ENCODE measurements around the gene MAST2. TPM values are rescaled to one million over a fixed set of nuclear protein-coding genes. Genes with fewer than 3 reads are reported as not detected.
"Not testable (repeated sequence)": the region's sequence is repeated elsewhere in the genome, so short reads cannot be mapped to it uniquely, and the experiment has no call there.

Gene MAST2
- total RNA-seq, 1 experiment from 2014 or later = 11.1 TPM

- DNase-seq (ENCODE audit: extremely low read depth, low read depth) = no peak
Measured at GRCh38 chr1:45806129-45806528, 2.7 kb downstream of the MAST2 start.

DNA sequence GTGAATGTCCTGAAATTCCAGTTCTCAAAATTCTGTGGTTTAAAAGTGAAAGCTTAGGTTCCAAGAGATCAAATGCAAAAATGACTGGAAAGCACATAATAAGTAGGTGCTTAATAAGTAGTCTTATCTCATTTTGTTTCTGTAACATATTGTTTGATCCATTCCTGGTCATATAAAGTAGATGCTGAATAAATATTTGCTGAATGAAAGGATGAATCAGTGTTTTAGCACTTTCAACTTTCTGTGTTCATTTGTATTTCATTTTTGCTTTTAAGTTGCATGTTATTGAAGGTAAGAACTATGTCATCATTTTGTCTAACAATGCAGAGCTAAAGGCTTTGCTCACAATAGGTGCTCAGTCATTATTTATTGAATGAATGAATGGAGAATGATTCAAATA is 6.3 kb downstream of the MAST2 start:
- no peak for DNase-seq (ENCODE audit: extremely low read depth, low read depth)

GRCh38 chr1:45814776-45815175 is 11.4 kb downstream of the MAST2 start:
- DNase-seq (ENCODE audit: extremely low read depth, low read depth) = no peak

GRCh38 chr1:45815667-45816458 is 12.5 kb downstream of the MAST2 start:
- no peak for DNase-seq (ENCODE audit: extremely low read depth, low read depth)

DNA sequence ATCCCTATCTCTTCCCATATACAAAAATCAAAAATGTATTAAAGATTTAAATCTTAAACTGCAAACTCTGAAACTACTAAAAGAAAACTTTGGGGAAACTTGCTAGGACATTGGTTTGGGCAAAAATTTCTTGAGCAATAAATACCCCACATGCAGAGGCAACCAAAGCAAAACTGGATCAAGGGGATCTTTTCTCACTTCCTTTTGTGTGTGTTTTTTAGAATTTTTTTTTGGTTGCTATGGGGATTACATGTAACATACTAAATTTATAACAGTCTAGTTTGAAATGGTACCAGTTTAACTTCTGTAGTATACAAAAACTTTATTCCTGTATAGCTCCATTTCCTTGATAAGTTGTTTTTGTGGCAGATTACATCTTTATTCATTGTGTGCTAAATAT is 16.8 kb downstream of the MAST2 start:
- no peak for DNase-seq (ENCODE audit: extremely low read depth, low read depth)

- DNase-seq (ENCODE audit: extremely low read depth, low read depth) = no peak
Measured at GRCh38 chr1:45820788-45821187, 17.4 kb downstream of the MAST2 start.

GRCh38 chr1:45822644-45823043 is 19.2 kb downstream of the MAST2 start:
- DNase-seq (ENCODE audit: extremely low read depth, low read depth) = no peak

GRCh38 chr1:45824607-45825006 is 21.2 kb downstream of the MAST2 start:
- no peak for DNase-seq (ENCODE audit: extremely low read depth, low read depth)

DNA sequence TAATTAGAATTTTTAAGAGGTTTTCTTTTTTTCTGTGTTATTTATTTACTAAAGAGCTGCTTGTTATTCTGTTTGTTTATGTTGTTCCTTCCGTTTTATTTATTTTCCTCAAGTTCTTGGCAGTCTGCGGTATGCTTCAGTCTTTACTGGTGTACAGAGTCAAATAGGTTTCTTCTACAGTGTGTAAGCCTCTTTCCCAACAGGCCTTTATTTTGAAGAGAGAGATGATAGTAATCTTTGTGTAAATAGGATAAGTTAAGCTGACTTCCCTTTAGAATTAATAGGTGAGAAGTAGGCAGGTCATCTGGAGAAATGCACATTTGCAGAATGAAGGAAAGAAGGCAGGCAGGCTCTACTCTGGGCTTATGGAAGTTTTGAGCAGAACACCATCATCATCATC is 23.8 kb downstream of the MAST2 start:
- DNase-seq (ENCODE audit: extremely low read depth, low read depth) = no peak

- no peak for DNase-seq (ENCODE audit: extremely low read depth, low read depth)
Measured at GRCh38 chr1:45828841-45829240, 25.4 kb downstream of the MAST2 start.

DNA sequence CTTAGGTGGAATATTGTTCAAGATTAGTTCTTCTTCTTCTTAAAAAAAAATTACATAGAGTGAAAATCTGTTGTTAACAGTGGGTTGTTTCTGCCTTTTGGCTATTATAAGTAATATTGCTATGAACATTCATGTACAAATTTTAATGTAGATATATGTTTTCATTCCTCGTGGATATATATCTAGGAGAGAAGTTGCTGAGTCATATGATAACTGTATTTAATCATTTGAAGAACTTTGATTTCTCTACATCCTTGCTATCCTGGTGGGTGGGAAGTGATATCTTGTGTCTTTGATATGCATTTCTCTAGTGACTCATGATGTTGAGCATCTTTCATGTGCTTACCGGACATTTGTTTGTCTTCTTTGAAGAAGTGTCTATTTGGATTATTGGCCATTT is 29.9 kb downstream of the MAST2 start:
- no peak for DNase-seq (ENCODE audit: extremely low read depth, low read depth)

DNA sequence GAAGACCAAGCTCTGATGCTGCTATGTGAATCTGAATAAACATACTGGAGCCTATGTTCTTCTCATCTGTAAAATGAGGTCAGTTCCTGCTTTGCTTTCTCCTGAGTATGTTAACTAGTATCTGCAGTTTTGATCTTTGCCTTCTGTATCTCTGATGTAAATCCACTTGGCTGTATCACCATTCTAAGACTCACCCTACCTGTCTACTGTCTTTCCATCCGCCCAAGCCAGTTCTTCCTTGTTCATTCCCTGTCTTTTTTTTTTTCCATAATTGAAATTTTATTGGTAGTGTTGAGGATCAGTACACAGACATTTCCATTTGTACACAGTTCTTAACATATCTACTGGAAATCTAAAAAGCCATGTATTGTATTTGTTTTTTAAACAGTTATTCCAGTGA is 31.3 kb downstream of the MAST2 start:
- no peak for DNase-seq (ENCODE audit: extremely low read depth, low read depth)

GRCh38 chr1:45836451-45836850 is 33.0 kb downstream of the MAST2 start:
- no peak for DNase-seq (ENCODE audit: extremely low read depth, low read depth)

GRCh38 chr1:45836861-45837260 is 33.4 kb downstream of the MAST2 start:
- DNase-seq (ENCODE audit: extremely low read depth, low read depth) = not testable (repeated sequence)

DNA sequence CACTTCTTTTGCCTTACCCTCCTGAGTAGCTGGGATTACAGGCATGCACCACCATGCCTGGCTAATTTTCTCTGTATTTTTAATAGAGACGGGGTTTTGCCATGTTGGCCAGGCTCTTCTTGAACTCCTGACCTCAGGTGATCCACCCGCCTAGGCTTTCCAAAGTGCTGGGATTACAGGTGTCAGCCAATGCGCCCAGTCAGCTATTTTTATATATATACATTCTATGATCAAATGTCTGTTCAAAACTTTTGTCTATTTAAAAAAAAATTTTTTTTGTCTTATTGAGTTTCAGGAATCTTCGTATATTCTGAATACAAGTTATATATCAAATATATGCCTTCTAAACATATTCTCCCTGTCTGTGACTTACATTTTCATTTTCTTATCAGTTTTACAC is 34.9 kb downstream of the MAST2 start:
- DNase-seq (ENCODE audit: extremely low read depth, low read depth) = not testable (repeated sequence)

DNA sequence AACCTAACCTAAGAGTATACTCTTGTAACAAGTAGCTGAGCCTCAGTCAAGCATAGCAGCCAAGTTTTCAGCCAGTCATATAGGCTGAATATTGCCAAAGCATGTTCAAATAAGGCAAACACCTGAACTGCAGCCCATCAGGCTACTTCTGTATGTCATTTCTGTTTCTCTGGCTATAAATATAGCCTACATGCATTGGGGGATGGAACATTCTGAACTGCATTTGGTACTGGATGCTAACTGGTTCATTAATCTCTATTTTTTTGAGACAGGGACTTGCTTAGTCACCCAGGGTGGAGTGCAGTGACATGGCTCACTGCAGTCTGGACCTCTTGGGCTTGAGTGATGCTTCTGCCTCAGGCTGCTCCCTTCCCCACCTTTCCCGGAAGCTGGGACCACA is 37.3 kb downstream of the MAST2 start:
- DNase-seq (ENCODE audit: extremely low read depth, low read depth) = no peak

DNA sequence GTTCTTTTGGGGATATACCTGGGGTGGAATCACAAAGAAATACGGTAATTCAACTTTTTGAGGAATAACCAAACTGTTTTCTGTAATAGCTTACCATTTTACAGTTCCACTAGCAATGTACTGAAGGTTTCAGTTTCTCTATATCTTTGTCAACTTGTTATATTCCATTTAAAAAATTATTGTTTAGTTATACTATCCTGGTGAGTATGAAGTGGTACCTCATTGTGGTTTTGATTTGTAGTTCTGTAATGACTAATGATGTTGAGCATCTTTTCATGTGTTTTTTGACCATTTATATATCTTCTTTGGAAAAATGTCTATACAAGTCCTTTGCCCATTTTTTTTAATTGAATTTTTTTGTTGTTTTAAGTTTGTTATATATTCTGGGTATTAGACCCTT is 39.4 kb downstream of the MAST2 start:
- DNase-seq (ENCODE audit: extremely low read depth, low read depth) = no peak

DNA sequence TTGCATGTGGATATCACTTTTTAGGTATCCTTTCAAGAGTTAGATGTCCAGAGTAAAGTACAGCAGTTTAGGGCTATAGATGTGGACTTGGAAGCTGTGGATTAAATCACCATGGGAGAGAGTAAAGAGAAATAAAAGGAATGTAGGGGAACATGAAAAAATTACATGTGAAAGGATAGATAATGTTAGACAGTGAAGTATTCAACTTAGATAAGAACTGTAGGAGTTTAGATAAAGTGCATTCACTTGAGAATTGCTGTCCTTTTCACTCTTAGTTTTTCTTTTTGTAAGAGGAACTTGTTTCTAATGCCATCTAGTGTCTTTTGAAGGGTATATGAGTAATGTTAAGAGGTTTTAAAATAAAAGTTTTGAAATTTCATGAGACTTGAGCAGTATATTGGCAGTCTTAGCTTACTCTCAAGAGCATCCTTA is 40.1 kb downstream of the MAST2 start:
- DNase-seq (ENCODE audit: extremely low read depth, low read depth) = no peak

DNA sequence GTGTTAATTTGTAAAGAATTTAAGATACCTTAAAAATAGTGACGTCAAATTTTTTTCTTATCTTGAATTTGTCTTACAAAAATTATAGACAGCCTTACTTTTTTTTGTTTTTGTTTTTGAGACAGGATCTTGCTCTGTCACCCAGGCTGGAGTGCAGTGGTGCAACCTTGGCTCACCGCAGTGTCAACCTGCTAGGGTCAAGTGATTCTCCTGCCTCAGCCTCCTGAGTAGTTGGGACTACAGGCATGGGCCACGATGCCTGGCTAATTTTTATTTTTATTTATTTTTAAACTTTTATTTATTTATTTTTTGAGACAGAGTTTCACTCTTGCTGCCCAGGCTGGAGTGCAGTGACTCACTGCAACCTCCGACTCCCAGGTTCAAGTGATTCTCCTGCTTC is 40.6 kb downstream of the MAST2 start:
- DNase-seq (ENCODE audit: extremely low read depth, low read depth) = not testable (repeated sequence)

GRCh38 chr1:45846931-45847330 is 43.5 kb downstream of the MAST2 start:
- no peak for DNase-seq (ENCODE audit: extremely low read depth, low read depth)

DNA sequence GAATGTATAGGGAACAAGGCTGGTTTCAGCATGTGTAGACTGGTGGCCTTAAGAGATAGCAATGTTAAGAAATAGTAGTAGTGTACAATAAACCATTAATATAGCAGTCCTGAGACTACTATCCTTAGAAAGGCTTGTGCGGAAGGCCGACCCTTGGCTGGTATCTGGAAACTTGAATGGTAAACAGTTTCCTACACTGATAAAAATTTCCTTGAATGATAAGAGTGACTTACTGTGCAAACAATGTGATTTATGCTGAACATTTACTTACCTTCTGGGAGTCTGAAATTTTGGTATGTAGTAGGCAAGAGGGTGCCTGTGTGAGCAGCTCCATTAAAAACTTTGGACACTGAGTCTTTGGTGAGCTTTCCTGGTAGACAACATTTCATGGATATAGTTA is 44.7 kb downstream of the MAST2 start:
- DNase-seq (ENCODE audit: extremely low read depth, low read depth) = no peak

GRCh38 chr1:45848714-45849113 is 45.3 kb downstream of the MAST2 start:
- no peak for DNase-seq (ENCODE audit: extremely low read depth, low read depth)

GRCh38 chr1:45850017-45850416 is 46.6 kb downstream of the MAST2 start:
- DNase-seq (ENCODE audit: extremely low read depth, low read depth) = no peak

Data from NCI-H460 (cell line).